HEK293 (cell line): Measurements from ENCODE around the gene RAP2A.

Source experiments
- CTCF ChIA-PET: fragments of 350-600 bp; formaldehyde crosslinking; extraction: SDS; loops from one replicate; lab custom pipeline; 2021; ENCODE audit warnings: antibody characterized with exemption; lab: Yijun Ruan, JAX
- POLR2A ChIA-PET: fragments of 300-600 bp; formaldehyde crosslinking; extraction: SDS; loops from one replicate; lab custom pipeline; 2020; ENCODE audit warnings: antibody characterized with exemption, inconsistent platforms; lab: Yijun Ruan, JAX
- H3K27ac ChIP-seq: fragments of 200-500 bp; sonication (Bioruptor generic); 2 replicates; pipeline ENCODE4 v1.5.1; 2014; ENCODE audit warnings: low read depth, low read length, control low read depth, inconsistent platforms; ENCODE audit errors: extremely low read depth
- H3K36me3 ChIP-seq, 2 experiments: fragments of 200-500 bp in 1 of 2; sonication (Bioruptor generic) in 1 of 2; 1 replicate in 1 of 2; 2 replicates in 1 of 2; pipeline ENCODE4 v1.5.1; 2014 to 2017; ENCODE audit warnings: inconsistent platforms in 2 of 2, low read length in 2 of 2; ENCODE audit not compliant: control insufficient read depth in 2 of 2, insufficient read depth in 1 of 2
- H3K4me1 ChIP-seq: fragments of 200-500 bp; sonication (Bioruptor generic); 2 replicates; pipeline ENCODE4 v1.5.1; 2014; ENCODE audit warnings: mild to moderate bottlenecking, low read length, inconsistent platforms; ENCODE audit not compliant: control insufficient read depth, insufficient read depth
- H3K4me3 ChIP-seq: 2 replicates; pipeline ENCODE4 v1.5.1; 2011; ENCODE audit warnings: low read depth, mild to moderate bottlenecking, control low read depth, low read length, moderate library complexity
- H3K9me3 ChIP-seq: fragments of 200-500 bp; sonication (Bioruptor generic); 2 replicates; pipeline ENCODE4 v1.5.1; 2014; ENCODE audit warnings: low read depth, low read length, inconsistent platforms; ENCODE audit not compliant: control insufficient read depth, insufficient read depth
- BCL11B ChIP-seq: fragments of 450-650 bp; formaldehyde crosslinking; IDR thresholded peaks from 2 replicates; pipeline ENCODE4 v1.5.1; 2016; ENCODE audit warnings: low read depth, missing biosample characterization, missing genetic modification characterization
- EGR2 ChIP-seq: fragments of 450-650 bp; formaldehyde crosslinking; IDR thresholded peaks from 2 replicates; pipeline ENCODE4 v1.5.1; 2016; ENCODE audit warnings: low read depth, missing biosample characterization, missing genetic modification characterization
- ELK4 ChIP-seq: IDR thresholded peaks from 2 replicates; pipeline ENCODE4 v1.6.1; 2011; ENCODE audit warnings: mild to moderate bottlenecking, low read depth, low read length, borderline replicate concordance
- KLF16 ChIP-seq: fragments of 450-650 bp; formaldehyde crosslinking; IDR thresholded peaks from 2 replicates; pipeline ENCODE4 v1.5.1; 2017; ENCODE audit warnings: missing biosample characterization, missing genetic modification characterization
- SCRT1 ChIP-seq: fragments of 450-650 bp; formaldehyde crosslinking; IDR thresholded peaks from 2 replicates; pipeline ENCODE4 v1.5.1; 2016; ENCODE audit warnings: missing biosample characterization, missing genetic modification characterization, borderline replicate concordance
- ZFHX2 ChIP-seq: fragments of 450-650 bp; formaldehyde crosslinking; conservative IDR thresholded peaks from 2 replicates; pipeline ENCODE4 v1.5.1; 2016; ENCODE audit warnings: missing biosample characterization, missing genetic modification characterization
- ZFP3 ChIP-seq: fragments of 450-650 bp; formaldehyde crosslinking; IDR thresholded peaks from 2 replicates; pipeline ENCODE4 v1.5.1; 2016; ENCODE audit warnings: low read depth, missing biosample characterization, missing genetic modification characterization
- ZFP41 ChIP-seq: fragments of 450-650 bp; formaldehyde crosslinking; IDR thresholded peaks from 2 replicates; pipeline ENCODE4 v1.5.1; 2016; ENCODE audit warnings: missing biosample characterization, missing genetic modification characterization, borderline replicate concordance
- ZNF140 ChIP-seq: fragments of 450-650 bp; formaldehyde crosslinking; IDR thresholded peaks from 2 replicates; pipeline ENCODE4 v1.5.1; 2016; ENCODE audit warnings: missing biosample characterization, missing genetic modification characterization
- ZNF16 ChIP-seq: fragments of 450-650 bp; formaldehyde crosslinking; IDR thresholded peaks from 2 replicates; pipeline ENCODE4 v1.5.1; 2016; ENCODE audit warnings: low read depth, missing biosample characterization, missing genetic modification characterization
- ZNF174 ChIP-seq: fragments of 450-650 bp; formaldehyde crosslinking; IDR thresholded peaks from 2 replicates; pipeline ENCODE4 v1.5.0; 2017; ENCODE audit warnings: missing biosample characterization, mild to moderate bottlenecking, missing genetic modification characterization
- ZNF248 ChIP-seq: fragments of 450-650 bp; formaldehyde crosslinking; IDR thresholded peaks from 2 replicates; pipeline ENCODE4 v1.5.1; 2017; ENCODE audit warnings: missing biosample characterization, missing genetic modification characterization
- ZNF26 ChIP-seq: fragments of 450-650 bp; formaldehyde crosslinking; IDR thresholded peaks from 2 replicates; pipeline ENCODE4 v1.5.1; 2016; ENCODE audit warnings: missing biosample characterization, missing genetic modification characterization
- ZNF280C ChIP-seq: fragments of 450-650 bp; formaldehyde crosslinking; IDR thresholded peaks from 2 replicates; pipeline ENCODE4 v1.5.1; 2016; ENCODE audit warnings: missing biosample characterization, missing genetic modification characterization
- ZNF394 ChIP-seq: fragments of 450-650 bp; formaldehyde crosslinking; IDR thresholded peaks from 2 replicates; pipeline ENCODE4 v1.5.1; 2016; ENCODE audit warnings: missing biosample characterization, missing genetic modification characterization, mild to moderate bottlenecking, moderate library complexity, borderline replicate concordance
- ZNF529 ChIP-seq: fragments of 450-650 bp; formaldehyde crosslinking; IDR thresholded peaks from 2 replicates; pipeline ENCODE4 v1.5.1; 2017; ENCODE audit warnings: missing genetic modification characterization, missing biosample characterization; ENCODE audit not compliant: insufficient replicate concordance
- ZNF548 ChIP-seq: fragments of 450-650 bp; formaldehyde crosslinking; IDR thresholded peaks from 2 replicates; pipeline ENCODE4 v1.5.1; 2016; ENCODE audit warnings: missing biosample characterization, missing genetic modification characterization
- ZNF549 ChIP-seq: fragments of 450-650 bp; IDR thresholded peaks from 2 replicates; pipeline ENCODE4 v1.5.1; 2018; ENCODE audit warnings: missing biosample characterization, missing genetic modification characterization, mild to moderate bottlenecking, inconsistent platforms, moderate library complexity
- ZNF791 ChIP-seq: fragments of 450-650 bp; formaldehyde crosslinking; IDR thresholded peaks from 2 replicates; pipeline ENCODE4 v1.5.1; 2016; ENCODE audit warnings: missing biosample characterization, missing genetic modification characterization
- ZSCAN30 ChIP-seq: fragments of 450-650 bp; IDR thresholded peaks from 2 replicates; pipeline ENCODE4 v1.5.1; 2018; ENCODE audit warnings: missing biosample characterization, mild to moderate bottlenecking, missing genetic modification characterization, moderate library complexity

Gene RAP2A

GRCh38 chr13:97468331-97468730 is 34.4 kb downstream of the RAP2A start:
- Histone ChIP-seq H3K4me1 (no peaks in the 10 kb centered on the region), H3K36me3 (peaks cover 0 to 7% of the 10 kb centered on the region in 2 experiments; a peak in 1 of 3 replicates), H3K27ac (no peak overlapping the region), H3K4me3 (no peak overlapping the region), H3K9me3 (no peaks in the 10 kb centered on the region)
- ChIA-PET POLR2A (no interaction called here), CTCF (no interaction called here)
- TF ChIP-seq ZSCAN30 (tag by site-specific recombination), result no peak
- no peak for TF ChIP-seq ZNF174 (tag by site-specific recombination)
- no peak for TF ChIP-seq ZNF16
- no peak for TF ChIP-seq EGR2 (tag by site-specific recombination)
- no peak for TF ChIP-seq BCL11B
- no peak for TF ChIP-seq ELK4
- TF ChIP-seq KLF16, result no peak
- no peak for TF ChIP-seq ZNF549 (tag by site-specific recombination)
- no peak for TF ChIP-seq ZNF791 (tag by site-specific recombination)
- no peak for TF ChIP-seq ZNF280C (tag by site-specific recombination)
- no peak for TF ChIP-seq ZNF394 (tag by site-specific recombination)
- no peak for TF ChIP-seq ZNF248
- no peak for TF ChIP-seq ZNF529 (tag by site-specific recombination)
- no peak for TF ChIP-seq ZFP41 (tag by site-specific recombination)

GRCh38 chr13:97471711-97472110 is 37.7 kb downstream of the RAP2A start:
- Histone ChIP-seq H3K27ac (no peak overlapping the region), H3K9me3 (no peaks in the 10 kb centered on the region), H3K36me3 (no peaks in the 10 kb centered on the region), H3K4me3 (no peak overlapping the region), H3K4me1 (no peaks in the 10 kb centered on the region)
- POLR2A ChIA-PET, result no interaction called here
- CTCF ChIA-PET, result interaction anchor here (0.6 kb wide), 1 partner anchor 289 kb away, joined by 7 read pairs; no protein-coding TSS in a partner anchor
- TF ChIP-seq BCL11B (no peak), ZNF26 (tag by site-specific recombination) (no peak), SCRT1 (tag by site-specific recombination) (no peak), ZNF548 (tag by site-specific recombination) (no peak), ZNF140 (peak; percentile 18; the same call in 1 of the 2 replicates), ZFHX2 (no peak), ZFP3 (tag by site-specific recombination) (no peak)
